Measurements from ENCODE around the gene MAGI2.

GRCh38 chr7:78159545-78159944 is 1293.9 kb downstream of the MAGI2 start:
- TF ChIP-seq, protein P1, sequence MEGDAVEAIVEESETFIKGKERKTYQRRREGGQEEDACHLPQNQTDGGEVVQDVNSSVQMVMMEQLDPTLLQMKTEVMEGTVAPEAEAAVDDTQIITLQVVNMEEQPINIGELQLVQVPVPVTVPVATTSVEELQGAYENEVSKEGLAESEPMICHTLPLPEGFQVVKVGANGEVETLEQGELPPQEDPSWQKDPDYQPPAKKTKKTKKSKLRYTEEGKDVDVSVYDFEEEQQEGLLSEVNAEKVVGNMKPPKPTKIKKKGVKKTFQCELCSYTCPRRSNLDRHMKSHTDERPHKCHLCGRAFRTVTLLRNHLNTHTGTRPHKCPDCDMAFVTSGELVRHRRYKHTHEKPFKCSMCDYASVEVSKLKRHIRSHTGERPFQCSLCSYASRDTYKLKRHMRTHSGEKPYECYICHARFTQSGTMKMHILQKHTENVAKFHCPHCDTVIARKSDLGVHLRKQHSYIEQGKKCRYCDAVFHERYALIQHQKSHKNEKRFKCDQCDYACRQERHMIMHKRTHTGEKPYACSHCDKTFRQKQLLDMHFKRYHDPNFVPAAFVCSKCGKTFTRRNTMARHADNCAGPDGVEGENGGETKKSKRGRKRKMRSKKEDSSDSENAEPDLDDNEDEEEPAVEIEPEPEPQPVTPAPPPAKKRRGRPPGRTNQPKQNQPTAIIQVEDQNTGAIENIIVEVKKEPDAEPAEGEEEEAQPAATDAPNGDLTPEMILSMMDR (conservative IDR thresholded peaks at IDR 0.05 in 1 of 2, IDR thresholded peaks at IDR 0.05 in 1 of 2; ENCODE audit: extremely low read depth in 1 of 2, insufficient read depth in 1 of 2, low read depth in 1 of 2, low read length in 2 of 2) = no peak
- TF ChIP-seq EZH2 (IDR thresholded peaks at IDR 0.05; ENCODE audit: borderline replicate concordance, low read length) = no peak
